Lower lobe of right lung (tissue), 2 donors: Measurements from ENCODE around the gene ARHGAP10. TPM values are rescaled to one million over a fixed set of nuclear protein-coding genes. Genes with fewer than 3 reads are reported as not detected.

Experiments used
- ATAC-seq, 2 donors: fragments of 200-7000 bp; cut with Tn5 transposase; one replicate each; pipeline ENCODE4 v1.9.1; 2020 to 2022; ENCODE audit warnings: mild to moderate bottlenecking in 2 of 2, moderate library complexity in 2 of 2
- DNase-seq: peaks from one replicate; pipeline ENCODE4 v3.0.0-alpha.2; 2020
- H3K27ac ChIP-seq: fragments of 200-600 bp; one replicate; pipeline ENCODE4 v1.8.0; 2022
- H3K27me3 ChIP-seq: fragments of 200-600 bp; one replicate; pipeline ENCODE4 v1.8.0; 2022; ENCODE audit warnings: low read depth
- H3K36me3 ChIP-seq: fragments of 200-600 bp; one replicate; pipeline ENCODE4 v1.8.0; 2022; ENCODE audit warnings: mild to moderate bottlenecking
- H3K4me1 ChIP-seq: fragments of 200-600 bp; one replicate; pipeline ENCODE4 v1.8.0; 2022
- H3K4me3 ChIP-seq: fragments of 200-600 bp; one replicate; pipeline ENCODE4 v1.8.0; 2022; ENCODE audit warnings: mild to moderate bottlenecking
- H3K9me3 ChIP-seq: fragments of 200-600 bp; one replicate; pipeline ENCODE4 v1.8.0; 2022
- intact Hi-C: fragments of 100-400 bp; cut with DNase I; formaldehyde crosslinking; loops from one replicate; pipeline ENCODE4 v1.11.0; 2022
- total RNA-seq: library from RNA; stranded (reverse); fragmentation: NEBNext Ultra II Directional; extraction: Animal tissue kit (Norgen Biotek cat#: 25700); gene quantifications from one replicate; pipeline ENCODE4 v1.2.1, GENCODE V29; 2021
- TF ChIP-seq, protein P1 (sequence below): fragments of 200-600 bp; IDR thresholded peaks from one replicate; pipeline ENCODE4 v1.8.0; 2022; ENCODE audit warnings: antibody characterized with exemption, mild to moderate bottlenecking
- donor health status: DM: no; HTN: yes; CAD: no; lungs with severe emphysema.

Gene ARHGAP10
- total RNA-seq, 1 donor from 2014 or later: 26.4 TPM

DNA sequence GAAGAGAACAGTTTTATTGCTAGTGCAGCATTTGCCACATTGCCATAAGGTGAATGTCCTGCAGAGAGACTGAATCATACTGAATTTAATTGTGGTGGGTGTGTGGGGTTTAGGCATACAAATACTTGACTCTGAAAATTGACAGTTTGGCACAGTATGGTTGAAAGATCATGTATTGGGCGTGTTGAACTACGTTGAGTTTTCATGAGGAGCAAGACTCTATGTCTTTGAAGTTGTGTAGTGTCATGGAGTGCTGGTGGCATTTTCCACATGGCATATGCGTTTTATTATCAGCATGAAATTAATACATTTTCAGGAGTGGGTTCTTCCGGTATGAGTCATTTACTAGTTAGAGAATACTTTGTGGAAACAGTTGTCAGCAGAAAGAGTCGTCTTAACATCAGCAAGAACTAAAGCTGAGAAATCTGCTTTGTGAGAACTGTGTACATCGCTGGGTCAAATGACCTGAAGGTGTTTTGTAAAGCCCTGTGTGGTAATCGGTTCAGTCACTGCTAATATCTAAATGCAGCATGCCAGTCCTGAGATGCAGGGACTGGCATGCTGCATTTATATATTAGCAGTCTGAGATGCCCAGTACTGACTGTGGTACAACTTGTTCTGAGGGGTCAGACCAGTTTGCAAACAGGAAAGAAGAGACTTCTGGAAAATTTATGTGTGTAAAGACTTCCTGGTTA lies 50.3 kb downstream of the ARHGAP10 start:
- no peak overlapping the region for H3K4me3 ChIP-seq
- peak in 1 of 2 donors; percentile 31 for ATAC-seq
- TF ChIP-seq, protein P1, sequence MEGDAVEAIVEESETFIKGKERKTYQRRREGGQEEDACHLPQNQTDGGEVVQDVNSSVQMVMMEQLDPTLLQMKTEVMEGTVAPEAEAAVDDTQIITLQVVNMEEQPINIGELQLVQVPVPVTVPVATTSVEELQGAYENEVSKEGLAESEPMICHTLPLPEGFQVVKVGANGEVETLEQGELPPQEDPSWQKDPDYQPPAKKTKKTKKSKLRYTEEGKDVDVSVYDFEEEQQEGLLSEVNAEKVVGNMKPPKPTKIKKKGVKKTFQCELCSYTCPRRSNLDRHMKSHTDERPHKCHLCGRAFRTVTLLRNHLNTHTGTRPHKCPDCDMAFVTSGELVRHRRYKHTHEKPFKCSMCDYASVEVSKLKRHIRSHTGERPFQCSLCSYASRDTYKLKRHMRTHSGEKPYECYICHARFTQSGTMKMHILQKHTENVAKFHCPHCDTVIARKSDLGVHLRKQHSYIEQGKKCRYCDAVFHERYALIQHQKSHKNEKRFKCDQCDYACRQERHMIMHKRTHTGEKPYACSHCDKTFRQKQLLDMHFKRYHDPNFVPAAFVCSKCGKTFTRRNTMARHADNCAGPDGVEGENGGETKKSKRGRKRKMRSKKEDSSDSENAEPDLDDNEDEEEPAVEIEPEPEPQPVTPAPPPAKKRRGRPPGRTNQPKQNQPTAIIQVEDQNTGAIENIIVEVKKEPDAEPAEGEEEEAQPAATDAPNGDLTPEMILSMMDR: no peak

DNA sequence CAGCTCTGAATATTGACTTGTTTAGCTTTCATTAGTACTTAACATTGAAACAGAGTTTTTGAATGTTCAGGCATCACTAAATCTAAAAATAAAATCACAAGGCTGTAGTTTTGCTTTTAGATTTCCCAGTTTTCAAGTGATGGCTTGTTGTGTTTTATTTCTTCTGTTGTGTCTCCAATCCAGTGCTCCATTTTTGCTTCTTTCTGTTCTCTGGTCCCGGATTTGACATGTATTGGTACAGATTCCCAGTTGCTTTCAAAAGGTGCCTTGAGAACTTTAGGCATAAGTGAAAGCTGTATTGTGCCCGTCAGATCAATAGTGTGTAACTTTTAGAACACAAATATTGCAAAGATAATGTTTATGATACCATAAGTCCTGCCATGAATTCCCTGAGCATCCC lies 53.2 kb downstream of the ARHGAP10 start:
- Histone ChIP-seq H3K36me3 (no peaks in the 10 kb centered on the region), H3K9me3 (no peaks in the 10 kb centered on the region), H3K27me3 (no peaks in the 10 kb centered on the region), H3K4me3 (no peak overlapping the region), H3K4me1 (peaks cover 44% of the 10 kb centered on the region), H3K27ac (no peak overlapping the region)
- DNase-seq (no peak), ATAC-seq (no peak)
- intact Hi-C loops: no loop called here
- TF ChIP-seq, protein P1: no peak

More for the DNA sequence above, 50.3 kb downstream of the ARHGAP10 start:
- Histone ChIP-seq H3K27me3 (no peaks in the 10 kb centered on the region), H3K36me3 (no peaks in the 10 kb centered on the region), H3K27ac (no peak overlapping the region), H3K4me1 (peaks cover 34% of the 10 kb centered on the region), H3K9me3 (no peaks in the 10 kb centered on the region)
- intact Hi-C loops: no loop called here
- no peak for DNase-seq

DNA sequence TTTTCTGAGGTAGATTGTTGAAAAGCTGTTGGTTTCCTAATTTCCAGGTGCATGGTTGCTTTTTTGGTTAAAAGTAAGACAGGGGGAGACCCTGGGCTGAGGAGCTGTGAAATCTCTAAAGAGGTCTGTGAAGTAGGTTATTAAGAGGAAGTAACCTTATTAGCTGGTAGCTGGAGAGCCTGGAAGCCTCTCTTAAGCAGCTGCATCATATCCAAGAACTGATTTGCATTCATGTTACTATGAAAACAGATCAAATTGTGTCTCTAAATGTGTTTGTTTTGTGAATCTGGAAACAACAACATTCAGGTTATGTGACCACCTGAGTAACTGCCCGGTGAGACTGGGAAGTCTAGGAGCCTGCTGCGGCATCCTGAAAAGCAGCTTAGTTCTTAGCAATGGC lies 54.1 kb downstream of the ARHGAP10 start:
- no peak overlapping the region for H3K27ac ChIP-seq
- no peaks in the 10 kb centered on the region for H3K9me3 ChIP-seq
- ATAC-seq (peak; percentile 59 to 80), DNase-seq (no peak)
- intact Hi-C loops: no loop called here
- H3K4me1 ChIP-seq: peaks cover 42% of the 10 kb centered on the region
- H3K36me3 ChIP-seq: no peaks in the 10 kb centered on the region
- TF ChIP-seq, protein P1: no peak
- no peaks in the 10 kb centered on the region for H3K27me3 ChIP-seq
- H3K4me3 ChIP-seq: no peak overlapping the region

DNA sequence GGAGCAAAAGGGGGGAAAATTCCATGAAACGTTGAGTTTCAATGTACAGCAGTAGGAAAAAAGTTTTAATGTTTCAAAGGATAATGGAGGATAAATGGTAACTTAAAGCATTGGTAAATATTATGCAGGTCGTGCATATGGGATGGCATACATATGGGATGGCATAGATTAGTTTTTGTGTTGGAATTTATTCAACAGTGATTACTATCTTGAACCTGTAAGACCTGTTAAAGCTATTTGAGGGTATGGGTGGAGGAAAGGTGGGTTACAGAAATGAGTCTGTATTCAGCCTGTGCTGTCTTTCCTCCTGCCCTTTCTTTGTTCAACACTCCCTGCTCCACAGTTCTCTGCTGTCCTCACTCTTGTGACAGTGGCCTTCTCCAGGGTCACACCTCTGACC lies 54.6 kb downstream of the ARHGAP10 start:
- intact Hi-C loops: no loop called here
- DNase-seq (no peak), ATAC-seq (no peak)
- H3K4me1 ChIP-seq: peaks cover 42% of the 10 kb centered on the region
- H3K36me3 ChIP-seq: no peaks in the 10 kb centered on the region
- TF ChIP-seq, protein P1: no peak
- no peak overlapping the region for H3K27ac ChIP-seq
- no peak overlapping the region for H3K4me3 ChIP-seq
- H3K27me3 ChIP-seq: no peaks in the 10 kb centered on the region
- H3K9me3 ChIP-seq: no peaks in the 10 kb centered on the region

DNA sequence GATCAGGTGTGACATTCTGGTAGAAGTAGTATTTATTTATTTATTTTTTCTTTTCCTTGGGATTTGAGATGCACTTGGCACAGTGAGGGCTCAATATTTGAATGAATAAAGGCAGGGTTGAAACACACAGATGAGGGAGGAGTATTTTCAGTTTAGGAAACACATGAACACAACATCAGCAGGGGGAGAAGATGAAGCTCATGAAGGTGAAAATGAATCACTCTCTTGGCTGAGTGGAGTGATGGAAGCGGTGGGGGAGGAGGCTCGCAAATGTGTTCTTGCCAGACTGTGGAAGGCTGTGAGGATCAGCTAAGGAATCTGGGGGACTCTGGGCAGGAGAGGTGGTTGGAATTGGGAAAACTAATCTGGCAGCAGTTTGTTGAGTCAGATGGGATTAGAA lies 55.3 kb downstream of the ARHGAP10 start:
- ATAC-seq (peak in 1 of 2 donors; percentile 18), DNase-seq (no peak)
- intact Hi-C loops: no loop called here
- no peaks in the 10 kb centered on the region for H3K36me3 ChIP-seq
- no peak overlapping the region for H3K4me3 ChIP-seq
- TF ChIP-seq, protein P1: no peak
- no peaks in the 10 kb centered on the region for H3K9me3 ChIP-seq
- H3K27ac ChIP-seq: no peak overlapping the region
- no peaks in the 10 kb centered on the region for H3K27me3 ChIP-seq
- peaks cover 39% of the 10 kb centered on the region for H3K4me1 ChIP-seq
